SK-N-MC (cell line): ENCODE results near the gene C5.

Experiments
- EZH2 ChIP-seq: fragments of 200-600 bp; sonication (generic); IDR thresholded peaks from one replicate; pipeline ENCODE4 v1.6.1; 2017; ENCODE audit warnings: antibody characterized with exemption
- FOXP2 ChIP-seq: optimal IDR thresholded peaks from 2 replicates; pipeline ENCODE3; 2011; ENCODE audit warnings: mild to moderate bottlenecking, moderate library complexity; ENCODE audit not compliant: insufficient read depth; ENCODE audit errors: extremely low read length, control extremely low read depth

- no peak for TF ChIP-seq FOXP2
- TF ChIP-seq EZH2, result no peak
These were observed 27.0 kb downstream of the C5 start for GRCh38 chr9:121023064-121023463.
